HK-2 (cell line): ENCODE measurements around the gene TLCD1.

Source experiments
- DNase-seq: peaks from one replicate; pipeline ENCODE4 v3.0.0-alpha.2; 2018; ENCODE audit not compliant: unreplicated experiment

Gene TLCD1, protein sequence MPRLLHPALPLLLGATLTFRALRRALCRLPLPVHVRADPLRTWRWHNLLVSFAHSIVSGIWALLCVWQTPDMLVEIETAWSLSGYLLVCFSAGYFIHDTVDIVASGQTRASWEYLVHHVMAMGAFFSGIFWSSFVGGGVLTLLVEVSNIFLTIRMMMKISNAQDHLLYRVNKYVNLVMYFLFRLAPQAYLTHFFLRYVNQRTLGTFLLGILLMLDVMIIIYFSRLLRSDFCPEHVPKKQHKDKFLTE

DNA sequence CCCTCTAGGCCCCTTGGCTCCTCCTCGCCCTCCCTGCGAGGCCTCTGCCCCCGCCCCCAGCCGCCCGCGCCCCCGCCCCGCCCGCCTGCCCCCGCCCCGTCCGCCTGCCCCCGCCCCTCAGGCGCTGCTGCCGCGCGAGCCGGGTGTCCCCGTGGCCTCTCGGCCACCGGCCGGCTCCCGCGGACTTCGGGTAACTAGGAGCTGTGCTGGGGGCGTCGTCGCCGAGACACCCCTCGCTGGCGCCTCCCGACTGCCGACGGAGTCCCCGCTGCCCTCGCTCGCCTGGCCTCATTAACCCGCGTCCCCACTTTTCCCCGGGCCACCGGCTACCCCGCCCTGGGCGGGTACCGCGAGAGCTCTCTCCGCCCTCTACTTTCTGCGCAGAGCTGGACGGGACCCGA, at the start of gene TLCD1:
Gene TLCD1 (minus strand): TSS at position 8 of the 401 bp plus-strand sequence. CDS start 136 bp downstream, outside the sequence.
- peak; percentile 80 for DNase-seq

DNA sequence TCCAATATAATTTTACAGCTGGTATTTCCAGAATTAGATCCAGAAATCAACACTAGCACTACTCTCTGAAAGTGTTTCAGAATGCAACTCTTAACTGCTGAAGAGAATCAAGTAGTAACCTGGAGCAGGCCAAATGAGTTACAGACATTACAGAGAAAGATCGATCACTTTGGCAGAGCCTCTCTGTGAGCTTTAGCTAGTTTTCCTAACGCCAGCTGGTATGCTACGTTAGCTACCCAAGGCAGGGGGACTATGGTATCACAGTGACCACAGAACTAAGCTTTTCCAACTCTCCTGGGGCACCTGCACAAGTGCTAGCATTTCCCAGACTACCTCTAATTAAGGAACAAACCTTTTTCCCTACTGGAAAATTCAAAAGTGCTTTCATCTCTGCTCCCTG, 48.2 kb upstream of the TLCD1 start:
- DNase-seq: no peak

GRCh38 chr17:28773736-28774135, 47.7 kb upstream of the TLCD1 start:
- DNase-seq: no peak

DNA sequence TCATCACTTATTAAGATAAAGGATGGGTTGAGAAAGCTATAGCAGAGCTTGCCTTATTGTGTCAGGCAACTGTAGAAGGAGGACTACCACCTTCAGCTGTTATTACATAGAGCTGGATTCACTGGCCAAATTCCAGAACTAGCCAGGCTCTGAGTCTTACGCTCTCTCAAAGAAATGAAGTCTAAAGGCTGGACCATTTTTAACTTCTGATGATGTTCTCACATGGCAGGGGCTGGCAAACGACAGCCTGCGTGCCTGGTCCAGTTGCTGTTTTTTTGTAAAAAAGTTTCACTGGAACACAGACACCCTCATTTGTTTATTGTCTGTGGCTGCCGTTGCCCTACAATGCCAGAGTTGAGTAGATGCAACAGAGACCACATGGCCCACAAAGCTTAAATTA, 39.0 kb upstream of the TLCD1 start:
- no peak for DNase-seq

GRCh38 chr17:28763804-28764266, 37.8 kb upstream of the TLCD1 start:
- peak; percentile 66 for DNase-seq

DNA sequence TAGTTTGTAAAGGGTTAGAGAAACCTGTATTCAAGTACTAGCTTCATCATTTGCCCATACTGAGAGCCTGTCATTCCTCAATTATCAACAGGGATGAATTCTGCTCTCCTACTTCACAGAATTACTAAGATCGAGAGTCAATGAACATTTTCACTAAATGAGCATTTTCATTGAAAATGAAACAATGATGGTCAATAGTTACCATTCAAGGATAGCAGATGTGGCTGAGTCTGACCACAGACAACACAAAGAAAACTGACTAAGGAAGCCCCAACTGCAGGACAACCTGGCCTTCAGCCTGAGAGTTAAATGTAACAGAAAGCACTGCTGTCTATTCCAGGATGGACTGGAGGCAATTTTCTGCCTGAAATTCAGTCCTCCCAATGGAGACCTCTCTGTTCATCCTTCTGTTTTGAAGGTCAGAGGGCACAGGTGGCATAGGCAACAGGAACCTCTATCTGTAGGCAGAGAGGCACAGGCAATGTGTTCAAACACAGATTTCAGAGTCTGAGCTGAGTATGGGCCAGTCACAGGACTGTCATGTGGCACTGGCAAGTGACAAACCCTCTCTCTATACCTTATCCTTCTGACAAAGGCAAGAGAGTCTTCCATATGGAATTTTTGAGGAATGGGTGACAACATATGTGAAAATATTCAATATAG, 37.2 kb upstream of the TLCD1 start:
- no peak for DNase-seq

- no peak for DNase-seq
Measured at GRCh38 chr17:28760601-28761562, 34.8 kb upstream of the TLCD1 start.

- DNase-seq: no peak
Measured at GRCh38 chr17:28759256-28759865, 33.3 kb upstream of the TLCD1 start.

- no peak for DNase-seq
Measured at GRCh38 chr17:28758411-28759121, 32.5 kb upstream of the TLCD1 start.

DNA sequence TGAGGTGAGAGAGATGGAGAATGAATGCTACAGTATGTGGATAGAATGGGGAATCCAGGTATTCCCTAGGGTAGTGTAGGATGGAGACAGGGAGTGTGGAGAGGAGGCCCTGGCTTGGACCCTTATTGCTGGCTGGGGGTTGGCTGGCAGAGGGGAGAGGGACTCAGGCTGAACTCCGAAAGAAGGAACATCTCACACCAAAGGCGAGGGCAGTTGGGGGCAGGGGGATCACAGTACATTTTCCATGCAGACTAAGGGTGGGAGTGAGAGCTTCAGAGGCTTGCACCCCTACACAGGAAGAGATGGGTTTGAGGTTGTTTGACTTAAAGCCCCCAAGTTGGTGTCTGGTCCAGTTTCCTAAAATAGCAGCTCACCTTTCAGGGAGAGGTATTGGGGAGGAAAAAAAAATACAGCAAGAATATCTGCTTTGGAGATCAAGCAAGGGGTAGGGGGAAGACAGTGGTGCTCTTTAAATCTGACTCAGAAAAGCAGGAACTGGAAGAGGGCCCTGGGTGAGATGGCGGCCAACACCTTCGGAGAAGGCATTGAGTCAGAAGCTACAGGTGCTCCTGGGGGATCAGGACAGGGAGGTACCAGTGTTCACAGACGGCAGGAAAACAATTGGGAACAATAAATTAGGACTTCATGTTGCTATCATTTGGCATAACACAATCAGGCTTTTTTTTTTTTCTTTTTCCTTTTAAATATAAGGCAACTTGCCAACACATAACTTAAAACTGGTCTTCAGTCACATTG, 30.2 kb upstream of the TLCD1 start:
- no peak for DNase-seq

GRCh38 chr17:28755486-28755885, 29.5 kb upstream of the TLCD1 start:
- DNase-seq: peak; percentile 45

DNA sequence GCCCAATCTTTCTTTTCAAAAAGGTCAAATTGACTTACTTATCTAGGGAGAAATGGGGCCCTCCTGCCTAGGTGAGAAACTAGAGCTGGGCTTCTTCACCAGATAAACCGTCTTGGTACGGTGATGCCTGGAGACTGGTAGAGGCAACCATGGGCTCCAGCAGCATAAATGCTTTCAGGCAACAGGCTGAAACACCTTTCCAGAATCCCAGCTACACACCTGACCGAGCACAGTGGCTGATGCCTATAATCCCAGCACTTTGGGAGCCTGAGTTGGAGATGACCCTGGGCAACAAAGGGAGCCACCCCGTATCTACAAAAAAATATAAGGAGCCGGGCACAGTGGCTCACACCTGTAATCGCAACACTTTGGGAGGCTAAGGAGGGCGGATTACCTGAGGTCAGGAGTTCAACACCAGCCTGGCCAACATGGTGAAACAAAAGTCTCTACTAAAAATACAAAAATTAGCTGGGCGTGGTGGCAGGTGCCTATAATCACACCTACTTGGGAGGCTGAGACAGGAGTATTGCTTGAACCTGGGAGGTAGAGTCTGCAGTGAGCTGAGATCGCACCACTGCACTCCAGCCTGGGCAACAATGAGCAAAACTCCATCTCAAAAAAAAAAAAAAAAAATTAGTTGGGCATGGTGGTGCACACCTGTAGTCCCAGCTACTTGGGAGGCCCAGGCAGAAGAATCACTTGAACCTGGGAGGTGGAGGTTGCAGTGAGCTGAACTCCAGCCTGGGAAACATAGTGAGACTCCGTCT, 25.8 kb upstream of the TLCD1 start:
- no peak for DNase-seq

DNA sequence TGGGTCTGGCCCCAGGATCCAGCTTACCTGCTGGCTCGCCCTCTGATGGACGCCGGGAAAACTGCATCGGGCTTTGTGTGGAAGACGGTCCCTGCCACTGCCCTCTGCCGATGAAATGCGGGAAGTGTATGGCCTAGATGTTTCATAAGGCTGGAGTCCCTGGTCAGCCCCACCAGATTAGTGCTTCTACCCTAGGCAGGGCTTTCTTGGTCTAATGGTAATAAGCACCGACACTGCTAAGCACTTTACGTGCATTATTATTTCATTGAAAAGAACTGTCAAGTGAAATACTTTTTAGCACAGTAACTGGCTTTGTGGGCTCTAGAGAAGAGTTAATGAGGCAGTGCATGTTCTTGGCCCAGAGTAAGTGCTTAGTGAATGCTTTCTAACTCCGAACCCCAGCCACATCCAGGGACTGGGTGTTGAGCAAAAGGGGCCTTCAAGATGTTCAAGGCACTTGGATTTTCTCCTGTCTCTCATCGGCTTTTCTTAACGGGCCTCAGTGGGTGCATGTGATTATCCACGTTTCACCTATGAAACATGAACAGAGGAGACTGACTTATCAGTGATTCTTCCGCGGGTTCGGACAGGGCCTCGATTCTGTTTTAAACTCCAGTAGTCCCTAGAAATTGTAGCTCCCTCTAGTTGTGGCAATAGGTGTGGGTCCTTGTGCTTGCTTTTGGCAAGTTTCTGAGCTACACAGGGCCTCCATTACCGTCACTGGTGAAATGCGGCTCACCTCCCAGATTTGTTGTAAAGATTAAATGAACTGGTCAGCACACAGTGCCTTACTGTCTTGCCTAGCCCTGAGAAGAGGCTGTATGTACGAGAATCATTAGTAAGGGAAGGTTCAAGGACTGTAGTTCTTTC, 24.4 kb upstream of the TLCD1 start:
- DNase-seq: peak; percentile 94

- DNase-seq: no peak
Measured at GRCh38 chr17:28749516-28750177, 23.6 kb upstream of the TLCD1 start.

DNA sequence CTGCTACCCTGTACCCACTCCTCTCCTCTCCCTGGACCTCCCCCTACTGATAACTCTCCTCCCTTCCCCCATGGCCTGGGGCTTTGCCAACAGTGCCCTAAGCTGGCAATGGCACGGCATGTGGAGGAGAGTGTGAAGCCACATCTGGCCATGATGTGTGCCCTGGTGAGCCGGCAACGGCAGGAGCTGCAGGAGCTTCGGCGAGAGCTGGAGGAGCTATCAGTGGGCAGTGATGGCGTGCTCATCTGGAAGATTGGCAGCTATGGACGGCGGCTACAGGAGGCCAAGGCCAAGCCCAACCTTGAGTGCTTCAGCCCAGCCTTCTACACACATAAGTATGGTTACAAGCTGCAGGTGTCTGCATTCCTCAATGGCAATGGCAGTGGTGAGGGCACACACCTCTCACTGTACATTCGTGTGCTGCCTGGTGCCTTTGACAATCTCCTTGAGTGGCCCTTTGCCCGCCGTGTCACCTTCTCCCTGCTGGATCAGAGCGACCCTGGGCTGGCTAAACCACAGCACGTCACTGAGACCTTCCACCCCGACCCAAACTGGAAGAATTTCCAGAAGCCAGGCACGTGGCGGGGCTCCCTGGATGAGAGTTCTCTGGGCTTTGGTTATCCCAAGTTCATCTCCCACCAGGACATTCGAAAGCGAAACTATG, 23.0 kb upstream of the TLCD1 start:
- no peak for DNase-seq

DNA sequence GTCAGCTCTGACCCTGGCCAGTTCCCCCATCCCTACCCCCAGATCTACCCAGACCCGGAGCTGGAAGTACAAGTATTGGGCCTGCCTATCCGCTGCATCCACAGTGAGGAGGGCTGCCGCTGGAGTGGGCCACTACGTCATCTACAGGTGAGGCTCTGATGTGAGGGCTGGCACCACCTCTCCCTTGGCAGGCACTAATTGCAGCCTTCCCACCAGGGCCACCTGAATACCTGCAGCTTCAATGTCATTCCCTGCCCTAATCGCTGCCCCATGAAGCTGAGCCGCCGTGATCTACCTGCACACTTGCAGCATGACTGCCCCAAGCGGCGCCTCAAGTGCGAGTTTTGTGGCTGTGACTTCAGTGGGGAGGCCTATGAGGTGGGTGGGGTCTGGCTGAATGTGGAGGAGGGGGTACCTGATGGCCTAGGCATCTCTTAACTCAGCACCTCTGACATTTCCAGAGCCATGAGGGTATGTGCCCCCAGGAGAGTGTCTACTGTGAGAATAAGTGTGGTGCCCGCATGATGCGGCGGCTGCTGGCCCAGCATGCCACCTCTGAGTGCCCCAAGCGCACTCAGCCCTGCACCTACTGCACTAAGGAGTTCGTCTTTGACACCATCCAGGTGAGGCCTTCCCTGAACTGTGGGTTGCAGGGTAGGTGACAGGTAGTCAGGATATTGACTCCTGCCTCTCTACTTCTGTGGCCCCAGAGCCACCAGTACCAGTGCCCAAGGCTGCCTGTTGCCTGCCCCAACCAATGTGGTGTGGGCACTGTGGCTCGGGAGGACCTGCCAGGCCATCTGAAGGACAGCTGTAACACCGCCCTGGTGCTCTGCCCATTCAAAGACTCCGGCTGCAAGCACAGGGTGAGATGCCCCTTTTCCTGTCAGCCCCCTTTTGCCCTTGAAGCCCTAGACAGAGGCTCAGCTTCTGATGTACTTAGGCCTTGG, 22.0 kb upstream of the TLCD1 start:
- DNase-seq: no peak
